ENCODE measurements around the gene SUCLG2.

SUCLG2 gene

DNA sequence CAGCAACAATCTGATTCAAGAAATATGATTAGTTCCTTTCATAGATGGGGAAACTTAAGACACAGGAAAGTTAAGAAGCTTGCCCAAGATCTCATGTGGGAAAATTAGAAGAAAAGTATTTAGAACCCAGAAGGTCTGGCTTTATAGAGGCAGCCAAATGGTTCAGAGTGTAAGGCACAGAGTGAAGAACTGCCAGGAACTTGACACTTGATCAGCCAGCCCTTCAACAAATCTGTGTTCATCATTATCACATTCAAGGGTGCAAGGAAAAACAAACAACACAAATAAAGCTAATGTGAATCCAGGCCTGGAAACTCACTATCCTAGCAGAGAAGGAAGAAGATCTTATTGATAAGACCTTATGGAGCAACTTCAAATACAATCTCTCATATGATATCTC, 62.4 kb downstream of the SUCLG2 start:
- Histone ChIP-seq H3K27ac (ENCODE audit: extremely low read depth, low read depth, low read length) (no peak overlapping the region), H3K9me3 (ENCODE audit: control insufficient read depth, insufficient read depth, low read depth, low read length) (no peaks in the 10 kb centered on the region), H3K4me3 (ENCODE audit: low read depth, low read length) (no peak overlapping the region), H3K4me1 (ENCODE audit: control insufficient read depth, insufficient read depth, low read length) (no peaks in the 10 kb centered on the region), H3K36me3 (ENCODE audit: control insufficient read depth in 2 of 2, insufficient read depth in 1 of 2, low read length in 2 of 2) (no peaks in the 10 kb centered on the region)
- ChIA-PET CTCF (no interaction called here), POLR2A (no interaction called here)
- TF ChIP-seq SP3 (tag by site-specific recombination; IDR thresholded peaks at IDR 0.05) (no peak), ZNF184 (tag by site-specific recombination; IDR thresholded peaks at IDR 0.05) (no peak), ZNF785 (tag by site-specific recombination; IDR thresholded peaks at IDR 0.05) (no peak), ZNF426 (tag by site-specific recombination; IDR thresholded peaks at IDR 0.05) (no peak), GLI2 (tag by site-specific recombination; IDR thresholded peaks at IDR 0.05; ENCODE audit: borderline replicate concordance, low read depth) (no peak), BCL11B (tag by site-specific recombination; IDR thresholded peaks at IDR 0.05; ENCODE audit: low read depth) (no peak), KLF16 (tag by site-specific recombination; IDR thresholded peaks at IDR 0.05) (no peak)
- TF ChIP-seq, protein P1, sequence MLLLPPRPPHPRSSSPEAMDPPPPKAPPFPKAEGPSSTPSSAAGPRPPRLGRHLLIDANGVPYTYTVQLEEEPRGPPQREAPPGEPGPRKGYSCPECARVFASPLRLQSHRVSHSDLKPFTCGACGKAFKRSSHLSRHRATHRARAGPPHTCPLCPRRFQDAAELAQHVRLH (tag by site-specific recombination; IDR thresholded peaks at IDR 0.05): no peak
- TF ChIP-seq, protein P2, sequence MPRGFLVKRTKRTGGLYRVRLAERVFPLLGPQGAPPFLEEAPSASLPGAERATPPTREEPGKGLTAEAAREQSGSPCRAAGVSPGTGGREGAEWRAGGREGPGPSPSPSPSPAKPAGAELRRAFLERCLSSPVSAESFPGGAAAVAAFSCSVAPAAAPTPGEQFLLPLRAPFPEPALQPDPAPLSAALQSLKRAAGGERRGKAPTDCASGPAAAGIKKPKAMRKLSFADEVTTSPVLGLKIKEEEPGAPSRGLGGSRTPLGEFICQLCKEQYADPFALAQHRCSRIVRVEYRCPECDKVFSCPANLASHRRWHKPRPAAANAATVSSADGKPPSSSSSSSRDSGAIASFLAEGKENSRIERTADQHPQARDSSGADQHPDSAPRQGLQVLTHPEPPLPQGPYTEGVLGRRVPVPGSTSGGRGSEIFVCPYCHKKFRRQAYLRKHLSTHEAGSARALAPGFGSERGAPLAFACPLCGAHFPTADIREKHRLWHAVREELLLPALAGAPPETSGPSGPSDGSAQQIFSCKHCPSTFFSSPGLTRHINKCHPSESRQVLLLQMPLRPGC (tag by site-specific recombination; IDR thresholded peaks at IDR 0.05): no peak

DNA sequence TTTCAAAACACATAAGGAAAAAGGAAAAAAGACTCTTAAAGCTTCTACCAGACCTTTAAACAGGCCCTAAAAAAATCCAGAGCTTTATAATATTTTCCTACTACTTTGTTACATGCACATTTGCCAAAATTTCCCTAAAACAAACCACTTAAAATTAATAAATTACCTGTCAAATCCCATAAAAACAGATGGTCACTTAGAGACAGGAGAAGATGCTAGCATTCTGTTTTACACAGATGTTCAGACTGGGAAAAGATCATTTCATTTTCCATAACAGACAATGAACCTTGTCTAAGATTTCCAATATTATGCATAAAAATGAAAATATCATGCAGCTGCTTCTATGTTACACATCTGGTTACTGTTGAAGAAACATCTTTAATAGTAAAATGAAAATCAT, 66.6 kb downstream of the SUCLG2 start:
- H3K27ac ChIP-seq (ENCODE audit: extremely low read depth, low read depth, low read length): no peak overlapping the region
- TF ChIP-seq ZNF837 (tag by site-specific recombination; IDR thresholded peaks at IDR 0.05) (no peak), ZNF776 (tag by site-specific recombination; IDR thresholded peaks at IDR 0.05; ENCODE audit: borderline replicate concordance) (no peak), ZNF529 (tag by site-specific recombination; IDR thresholded peaks at IDR 0.05; ENCODE audit: insufficient replicate concordance) (no peak), ZNF768 (tag by site-specific recombination; IDR thresholded peaks at IDR 0.05) (no peak), ZNF610 (tag by site-specific recombination; IDR thresholded peaks at IDR 0.05; ENCODE audit: borderline replicate concordance) (no peak), ZNF423 (tag by site-specific recombination; IDR thresholded peaks at IDR 0.05) (no peak), ZFP3 (tag by site-specific recombination; IDR thresholded peaks at IDR 0.05; ENCODE audit: low read depth) (no peak), MEIS1 (CRISPR knock-in tag; IDR thresholded peaks at IDR 0.05; ENCODE audit: borderline replicate concordance) (no peak), WT1 (tag by site-specific recombination; IDR thresholded peaks at IDR 0.05) (no peak), SCRT2 (tag by site-specific recombination; IDR thresholded peaks at IDR 0.05) (no peak), ZNF501 (tag by site-specific recombination; IDR thresholded peaks at IDR 0.05) (no peak), ZNF211 (tag by site-specific recombination; IDR thresholded peaks at IDR 0.05; ENCODE audit: low read depth) (no peak), ZBTB20 (tag by site-specific recombination; IDR thresholded peaks at IDR 0.05) (no peak)
- TF ChIP-seq, protein P3, sequence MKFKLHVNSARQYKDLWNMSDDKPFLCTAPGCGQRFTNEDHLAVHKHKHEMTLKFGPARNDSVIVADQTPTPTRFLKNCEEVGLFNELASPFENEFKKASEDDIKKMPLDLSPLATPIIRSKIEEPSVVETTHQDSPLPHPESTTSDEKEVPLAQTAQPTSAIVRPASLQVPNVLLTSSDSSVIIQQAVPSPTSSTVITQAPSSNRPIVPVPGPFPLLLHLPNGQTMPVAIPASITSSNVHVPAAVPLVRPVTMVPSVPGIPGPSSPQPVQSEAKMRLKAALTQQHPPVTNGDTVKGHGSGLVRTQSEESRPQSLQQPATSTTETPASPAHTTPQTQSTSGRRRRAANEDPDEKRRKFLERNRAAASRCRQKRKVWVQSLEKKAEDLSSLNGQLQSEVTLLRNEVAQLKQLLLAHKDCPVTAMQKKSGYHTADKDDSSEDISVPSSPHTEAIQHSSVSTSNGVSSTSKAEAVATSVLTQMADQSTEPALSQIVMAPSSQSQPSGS (tag by site-specific recombination; IDR thresholded peaks at IDR 0.05; ENCODE audit: low read depth): no peak
- TF ChIP-seq, protein P4, sequence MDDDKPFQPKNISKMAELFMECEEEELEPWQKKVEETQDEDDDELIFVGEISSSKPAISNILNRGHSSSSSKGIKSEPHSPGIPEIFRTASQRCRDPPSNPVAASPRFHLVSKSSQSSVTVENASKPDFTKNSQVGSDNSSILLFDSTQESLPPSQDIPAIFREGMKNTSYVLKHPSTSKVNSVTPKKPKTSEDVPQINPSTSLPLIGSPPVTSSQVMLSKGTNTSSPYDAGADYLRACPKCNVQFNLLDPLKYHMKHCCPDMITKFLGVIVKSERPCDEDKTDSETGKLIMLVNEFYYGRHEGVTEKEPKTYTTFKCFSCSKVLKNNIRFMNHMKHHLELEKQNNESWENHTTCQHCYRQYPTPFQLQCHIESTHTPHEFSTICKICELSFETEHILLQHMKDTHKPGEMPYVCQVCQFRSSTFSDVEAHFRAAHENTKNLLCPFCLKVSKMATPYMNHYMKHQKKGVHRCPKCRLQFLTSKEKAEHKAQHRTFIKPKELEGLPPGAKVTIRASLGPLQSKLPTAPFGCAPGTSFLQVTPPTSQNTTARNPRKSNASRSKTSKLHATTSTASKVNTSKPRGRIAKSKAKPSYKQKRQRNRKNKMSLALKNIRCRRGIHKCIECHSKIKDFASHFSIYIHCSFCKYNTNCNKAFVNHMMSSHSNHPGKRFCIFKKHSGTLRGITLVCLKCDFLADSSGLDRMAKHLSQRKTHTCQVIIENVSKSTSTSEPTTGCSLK (tag by site-specific recombination; IDR thresholded peaks at IDR 0.05): no peak
- H3K9me3 ChIP-seq (ENCODE audit: control insufficient read depth, insufficient read depth, low read depth, low read length): no peaks in the 10 kb centered on the region
- POLR2A ChIA-PET: no interaction called here
- H3K4me1 ChIP-seq (ENCODE audit: control insufficient read depth, insufficient read depth, low read length): no peaks in the 10 kb centered on the region
- no peak overlapping the region for H3K4me3 ChIP-seq (ENCODE audit: low read depth, low read length)
- H3K36me3 ChIP-seq (ENCODE audit: control insufficient read depth in 2 of 2, insufficient read depth in 1 of 2, low read length in 2 of 2): no peaks in the 10 kb centered on the region
- CTCF ChIA-PET: no interaction called here
